ENCODE data around the gene ACBD6. TPM values are rescaled to one million over a fixed set of nuclear protein-coding genes. Genes with fewer than 3 reads are reported as not detected.

ACBD6 gene
- total and polyA plus RNA-seq, 2 of the 4 experiments (the other 2 are of a cell fraction): 52.5 to 59.1 TPM

- Histone ChIP-seq H3K27me3 (ENCODE audit: control insufficient read depth, insufficient read depth, low read length) (no peaks in the 10 kb centered on the region), H2AK5ac (ENCODE audit: low read depth, low read length) (no peak overlapping the region), H2BK5ac (ENCODE audit: low read depth, low read length, poor library complexity, severe bottlenecking) (no peak overlapping the region), H3K4ac (ENCODE audit: low read depth, low read length) (no peak overlapping the region), H3K4me3 (ENCODE audit: insufficient read depth, low read depth, low read length) (no peak overlapping the region), H2AK9ac (replicated peaks; ENCODE audit: low read depth, low read length, poor library complexity) (no peak overlapping the region), H2BK20ac (ENCODE audit: low read depth, low read length) (no peak overlapping the region), H4K20me1 (ENCODE audit: insufficient read depth, low read length) (peaks cover 3% of the 10 kb centered on the region; the same call in 1 of the 2 replicates), H3K9ac (ENCODE audit: low read depth, low read length) (no peak overlapping the region), H3K56ac (ENCODE audit: extremely low read depth, insufficient read depth, low read length) (no peak overlapping the region), H3K4me2 (ENCODE audit: low read depth, low read length) (no peak overlapping the region), H3K36me3 (ENCODE audit: control insufficient read depth, insufficient read depth, low read length) (peaks cover 14% of the 10 kb centered on the region), H3K79me1 (ENCODE audit: low read depth in 1 of 2, low read length in 2 of 2) (no peaks in the 10 kb centered on the region), H3K14ac (replicated peaks; ENCODE audit: low read depth, low read length) (no peak overlapping the region), H3K9me1 (ENCODE audit: insufficient read depth, low read length) (peaks cover 10% of the 10 kb centered on the region), H4K8ac (ENCODE audit: low read depth in 2 of 2, low read length in 2 of 2) (no peak overlapping the region), H4K5ac (ENCODE audit: low read depth, low read length) (no peak overlapping the region), H3K23ac (ENCODE audit: low read depth, low read length) (no peak overlapping the region), H2BK15ac (ENCODE audit: low read depth, low read length) (no peak overlapping the region), H4K91ac (ENCODE audit: insufficient read depth, low read depth, low read length) (no peak overlapping the region), H3K9me3 (ENCODE audit: control insufficient read depth, insufficient read depth, low read length) (no peaks in the 10 kb centered on the region), H2AFZ (replicated peaks; ENCODE audit: low read length, poor library complexity) (no peak overlapping the region), H3K27ac (ENCODE audit: insufficient read depth, low read length) (no peak overlapping the region), H3K4me1 (ENCODE audit: control insufficient read depth, insufficient read depth, low read length) (peaks cover 2% of the 10 kb centered on the region; the same call in 1 of the 2 replicates), H2BK120ac (ENCODE audit: low read depth, low read length) (no peak overlapping the region), H3K18ac (ENCODE audit: low read depth, low read length) (no peak overlapping the region)
- BruUV-seq (replicated peaks): no TSS peak
- no peak for DNase-seq
- ATAC-seq (ENCODE audit: low read depth): no peak
- no peak for TF ChIP-seq RFX5 (IDR thresholded peaks at IDR 0.05; ENCODE audit: low read depth, low read length)
- no peak for TF ChIP-seq MAZ (IDR thresholded peaks at IDR 0.05; ENCODE audit: borderline replicate concordance, low read depth, low read length)
- no peak for TF ChIP-seq FOS (IDR thresholded peaks at IDR 0.05; ENCODE audit: low read depth, low read length)
- TF ChIP-seq, protein P1, sequence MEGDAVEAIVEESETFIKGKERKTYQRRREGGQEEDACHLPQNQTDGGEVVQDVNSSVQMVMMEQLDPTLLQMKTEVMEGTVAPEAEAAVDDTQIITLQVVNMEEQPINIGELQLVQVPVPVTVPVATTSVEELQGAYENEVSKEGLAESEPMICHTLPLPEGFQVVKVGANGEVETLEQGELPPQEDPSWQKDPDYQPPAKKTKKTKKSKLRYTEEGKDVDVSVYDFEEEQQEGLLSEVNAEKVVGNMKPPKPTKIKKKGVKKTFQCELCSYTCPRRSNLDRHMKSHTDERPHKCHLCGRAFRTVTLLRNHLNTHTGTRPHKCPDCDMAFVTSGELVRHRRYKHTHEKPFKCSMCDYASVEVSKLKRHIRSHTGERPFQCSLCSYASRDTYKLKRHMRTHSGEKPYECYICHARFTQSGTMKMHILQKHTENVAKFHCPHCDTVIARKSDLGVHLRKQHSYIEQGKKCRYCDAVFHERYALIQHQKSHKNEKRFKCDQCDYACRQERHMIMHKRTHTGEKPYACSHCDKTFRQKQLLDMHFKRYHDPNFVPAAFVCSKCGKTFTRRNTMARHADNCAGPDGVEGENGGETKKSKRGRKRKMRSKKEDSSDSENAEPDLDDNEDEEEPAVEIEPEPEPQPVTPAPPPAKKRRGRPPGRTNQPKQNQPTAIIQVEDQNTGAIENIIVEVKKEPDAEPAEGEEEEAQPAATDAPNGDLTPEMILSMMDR (conservative IDR thresholded peaks at IDR 0.05; ENCODE audit: low read depth, low read length): no peak
- TF ChIP-seq NFE2L2 (IDR thresholded peaks at IDR 0.05; ENCODE audit: low read depth, low read length): no peak
- dilution Hi-C loops (cut with HindIII; ENCODE audit: low sequenced_read_pairs, unreplicated experiment): no loop called here
- in situ Hi-C loops (cut with MboI; ENCODE audit: low sequenced_read_pairs): no loop called here
- intact Hi-C loops (cut with micrococcal nuclease): loop anchor here (5.0 kb wide), 1 partner anchor 59 kb away; no protein-coding TSS in a partner anchor
- CTCF ChIA-PET: interaction anchor here (0.6 kb wide), 1 partner anchor 17 kb away, joined by 3 read pairs; no protein-coding TSS in a partner anchor
- POLR2A ChIA-PET (ENCODE audit: unreplicated experiment): no interaction called here
- no CpG with 5 or more reads among the region's 4 CpGs for WGBS, 2 experiments (ENCODE audit: extremely low coverage in 2 of 2, insufficient read length in 1 of 2)
Measured at GRCh38 chr1:180283098-180283497, 219.3 kb downstream of the ACBD6 start.
